Liver (tissue), 9 donors: ENCODE measurements around the gene TRMT10A. TPM values are rescaled to one million over a fixed set of nuclear protein-coding genes. Genes with fewer than 3 reads are reported as not detected.

Experiments used
- DNase-seq: peaks from one replicate; pipeline ENCODE4 v3.0.0-alpha.2; 2017; ENCODE audit warnings: low spot score
- H3K27ac ChIP-seq, 2 donors: one replicate each; pipeline ENCODE4 v1.7.0; 2013; ENCODE audit warnings: inconsistent platforms in 2 of 2, low read length in 2 of 2, control low read depth in 1 of 2, low read depth in 1 of 2, mild to moderate bottlenecking in 1 of 2
- H3K27me3 ChIP-seq, 4 donors: one replicate each; pipeline versions ENCODE4 v1.6.1 to v1.7.0; 2013; ENCODE audit warnings: low read length in 3 of 4, inconsistent platforms in 1 of 4, mild to moderate bottlenecking in 1 of 4, moderate library complexity in 1 of 4; ENCODE audit not compliant: control insufficient read depth in 4 of 4, insufficient read depth in 4 of 4
- H3K36me3 ChIP-seq, 4 donors: one replicate each; pipeline versions ENCODE4 v1.6.1 to v1.7.0; 2013; ENCODE audit warnings: low read length in 3 of 4, mild to moderate bottlenecking in 3 of 4, low read depth in 1 of 4, moderate library complexity in 1 of 4; ENCODE audit not compliant: control insufficient read depth in 4 of 4, insufficient read depth in 3 of 4
- H3K4me1 ChIP-seq, 4 donors: one replicate each; pipeline versions ENCODE4 v1.6.1 to v1.7.0; 2013; ENCODE audit warnings: low read length in 3 of 4, mild to moderate bottlenecking in 3 of 4, moderate library complexity in 1 of 4; ENCODE audit not compliant: control insufficient read depth in 4 of 4, insufficient read depth in 4 of 4
- H3K4me3 ChIP-seq, 3 donors: one replicate each; pipeline versions ENCODE4 v1.6.1 to v1.7.0; 2013; ENCODE audit warnings: low read length in 3 of 3, control low read depth in 1 of 3, low read depth in 1 of 3, mild to moderate bottlenecking in 1 of 3
- H3K9ac ChIP-seq, 2 donors: one replicate each; pipeline ENCODE4 v1.7.0; 2013; ENCODE audit warnings: low read length in 2 of 2, mild to moderate bottlenecking in 2 of 2, moderate library complexity in 2 of 2, control low read depth in 1 of 2, low read depth in 1 of 2
- H3K9me3 ChIP-seq, 4 donors: one replicate each; pipeline versions ENCODE4 v1.6.1 to v1.7.0; 2013; ENCODE audit warnings: low read length in 3 of 4; ENCODE audit not compliant: control insufficient read depth in 4 of 4
- ATF3 ChIP-seq: IDR thresholded peaks from 2 replicates; pipeline ENCODE4 v1.6.1; 2016; ENCODE audit warnings: antibody characterized with exemption
- CTCF ChIP-seq: fragments of 150-350 bp; IDR thresholded peaks from 2 replicates; pipeline ENCODE4 v1.5.1; 2017; ENCODE audit warnings: improper control_type of control experiment, low read depth, low read length; ENCODE audit not compliant: missing input control
- EGR1 ChIP-seq, 2 donors: IDR thresholded peaks; 2 replicates each; pipeline ENCODE4 v1.6.1; 2016 to 2018; ENCODE audit warnings: antibody characterized with exemption in 2 of 2, low read depth in 2 of 2
- FOXA1 ChIP-seq: IDR thresholded peaks from 2 replicates; pipeline ENCODE4 v1.6.1; 2016; ENCODE audit warnings: antibody characterized with exemption
- FOXA2 ChIP-seq: IDR thresholded peaks from 2 replicates; pipeline ENCODE4 v1.6.1; 2016; ENCODE audit warnings: antibody characterized with exemption
- GABPA ChIP-seq, 2 donors: IDR thresholded peaks in 1 of 2; conservative IDR thresholded peaks in 1 of 2; 2 replicates each; pipeline ENCODE4 v1.6.1; 2016; ENCODE audit warnings: antibody characterized with exemption in 2 of 2, mild to moderate bottlenecking in 1 of 2, moderate library complexity in 1 of 2
- HNF4A ChIP-seq, 2 donors: conservative IDR thresholded peaks; 2 replicates each; pipeline ENCODE4 v1.6.1; 2016; ENCODE audit warnings: antibody characterized with exemption in 2 of 2, mild to moderate bottlenecking in 2 of 2
- HNF4G ChIP-seq: IDR thresholded peaks from 2 replicates; pipeline ENCODE4 v1.6.1; 2016; ENCODE audit warnings: antibody characterized with exemption
- JUND ChIP-seq, 2 donors: IDR thresholded peaks; 2 replicates each; pipeline ENCODE4 v1.6.1; 2016; ENCODE audit warnings: antibody characterized with exemption in 2 of 2
- MAX ChIP-seq: IDR thresholded peaks from 2 replicates; pipeline ENCODE4 v1.6.1; 2016; ENCODE audit warnings: antibody characterized with exemption
- NR2F2 ChIP-seq: IDR thresholded peaks from 2 replicates; pipeline ENCODE4 v1.6.1; 2016; ENCODE audit warnings: antibody characterized with exemption
- RAD21 ChIP-seq, 2 donors: IDR thresholded peaks; 2 replicates each; pipeline ENCODE4 v1.6.1; 2016; ENCODE audit warnings: antibody characterized with exemption in 2 of 2, mild to moderate bottlenecking in 2 of 2
- REST ChIP-seq: IDR thresholded peaks from 2 replicates; pipeline ENCODE4 v1.6.1; 2016; ENCODE audit warnings: antibody characterized with exemption, mild to moderate bottlenecking
- RXRA ChIP-seq, 2 donors: IDR thresholded peaks; 2 replicates each; pipeline ENCODE4 v1.6.1; 2017 to 2018; ENCODE audit warnings: antibody characterized with exemption in 2 of 2, mild to moderate bottlenecking in 1 of 2
- SP1 ChIP-seq: IDR thresholded peaks from 2 replicates; pipeline ENCODE4 v1.6.1; 2018; ENCODE audit warnings: antibody characterized with exemption, mild to moderate bottlenecking
- TAF1 ChIP-seq: conservative IDR thresholded peaks from 2 replicates; pipeline ENCODE4 v1.6.1; 2016; ENCODE audit warnings: antibody characterized with exemption, mild to moderate bottlenecking
- YY1 ChIP-seq: IDR thresholded peaks from 2 replicates; pipeline ENCODE4 v1.6.1; 2016; ENCODE audit warnings: antibody characterized with exemption, mild to moderate bottlenecking
- ZBTB33 ChIP-seq: IDR thresholded peaks from 2 replicates; pipeline ENCODE4 v1.6.1; 2016; ENCODE audit warnings: antibody characterized with exemption
- WGBS: extraction: QIAGEN DNeasy Blood & Tissue Kit; methylation state at CpG from one replicate; pipeline ENCODE4 v1.1.7; 2013; 5-methylcytosine and 5-hydroxymethylcytosine counted together
- polyA plus RNA-seq, 2 donors: library from polyadenylated mRNA; stranded (reverse) in 1 of 2; unstranded in 1 of 2; fragments of 200-250 nt in 1 of 2; fragments of >200 nt in 1 of 2; fragmentation: Nextera tagmentation in 1 of 2; extraction: Ambion mirVana in 1 of 2; gene quantifications; one replicate each; pipeline versions ENCODE4 v1.2.1 to v1.2.3, GENCODE V29; 2013 to 2015
- total RNA-seq, 2 donors: library from RNA; depleted of rRNA; stranded (reverse); fragments of >200 nt; gene quantifications; one replicate each; pipeline ENCODE4 v1.2.3, GENCODE V29; 2014
- donor health status: healthy.
- donor health status: healthy.
- donor health status: healthy.
- donor health status: healthy.
- donor health status: healthy.

Gene TRMT10A
- total RNA-seq: 1 to 10 TPM; 3.8 to 6.8 TPM
- polyA plus RNA-seq: 1 to 10 TPM; 2.8 to 3.1 TPM

- Histone ChIP-seq H3K27ac (peak within 1 kb of the TSS; percentile 99 to 100), H3K9ac (peak within 1 kb of the TSS; percentile 95 to 100), H3K9me3 (no peaks in the 10 kb centered on the region), H3K4me1 (peaks cover 0 to 5% (median 2%) of the 10 kb centered on the region in 4 donors), H3K4me3 (peak within 1 kb of the TSS; percentile 71 to 95 (median 93)), H3K27me3 (no peaks in the 10 kb centered on the region), H3K36me3 (no peaks in the 10 kb centered on the region)
- peak; percentile 93 for DNase-seq
- TF ChIP-seq HNF4G (no peak), TAF1 (peak; percentile 46), SP1 (peak; percentile 75), NR2F2 (peak; percentile 48), ATF3 (peak; percentile 55), RXRA (IDR thresholded peaks at IDR 0.05) (peak; percentile 33 to 65), YY1 (peak; percentile 95), EGR1 (IDR thresholded peaks at IDR 0.05; ENCODE audit: low read depth in 2 of 2) (peak; percentile 77 to 86), FOXA1 (peak; percentile 44), REST (peak; percentile 85), ZBTB33 (peak; percentile 92), MAX (peak; percentile 91), JUND (IDR thresholded peaks at IDR 0.05) (peak; percentile 73 to 80), FOXA2 (peak; percentile 26), RAD21 (IDR thresholded peaks at IDR 0.05) (peak; percentile 6 to 47), GABPA (IDR thresholded peaks at IDR 0.05 in 1 of 2, conservative IDR thresholded peaks at IDR 0.05 in 1 of 2) (peak; percentile 89 to 97), HNF4A (conservative IDR thresholded peaks at IDR 0.05) (peak; percentile 25 to 44), CTCF (no peak)
- WGBS: under 1% methylated on average over 48 of the region's 48 CpGs
These were observed at the start of gene TRMT10A for GRCh38 chr4:99563310-99564186. Gene TRMT10A, minus strand, starts transcription at chr4:99564039. Its CDS starts 4,701 bp downstream, at chr4:99559338.
